SK-N-SH (cell line): ENCODE measurements around the gene HOXA5. TPM values are rescaled to one million over a fixed set of nuclear protein-coding genes. Genes with fewer than 3 reads are reported as not detected.

Experiments used
- CTCF ChIA-PET: fragments of 300-600, 350-600 bp; formaldehyde crosslinking; extraction: SDS; loops from one replicate; lab custom pipeline; 2021; lab: Yijun Ruan, JAX
- POLR2A ChIA-PET: fragments of 350-600 bp; sonication (Branson Sonifier 250); formaldehyde crosslinking; extraction: SDS; loops from one replicate; lab custom pipeline; 2020; ENCODE audit warnings: antibody characterized with exemption, inconsistent platforms; lab: Yijun Ruan, JAX
- DNase-seq: peaks from one replicate; pipeline ENCODE4 v3.0.0; 2012
- H2AFZ ChIP-seq: fragments of 200-600 bp; sonication (generic); 2 replicates; pipeline ENCODE4 v1.8.1; 2016; ENCODE audit warnings: antibody characterized with exemption, mild to moderate bottlenecking, low read depth
- H3F3A ChIP-seq: fragments of 200-600 bp; sonication (generic); replicated peaks from 2 replicates; pipeline ENCODE3; 2016; ENCODE audit warnings: antibody characterized with exemption, mild to moderate bottlenecking; ENCODE audit not compliant: insufficient read depth
- H3K27ac ChIP-seq, 2 experiments: fragments of 200-500 bp in 1 of 2; fragments of 200-600 bp in 1 of 2; sonication (Bioruptor generic) in 1 of 2; sonication (generic), shearing (Covaris generic) in 1 of 2; 2 replicates each; pipeline versions ENCODE4 v1.5.1 to v1.6.1; 2014 to 2016; ENCODE audit warnings: low read depth in 2 of 2, inconsistent platforms in 1 of 2, low read length in 1 of 2, mild to moderate bottlenecking in 1 of 2, mixed read lengths in 1 of 2
- H3K27me3 ChIP-seq: fragments of 200-600 bp; sonication (generic), shearing (Covaris generic); 2 replicates; pipeline ENCODE4 v1.6.1; 2016; ENCODE audit warnings: mixed run types; ENCODE audit not compliant: insufficient read depth
- H3K36me3 ChIP-seq, 2 experiments: fragments of 200-500 bp in 1 of 2; fragments of 200-600 bp in 1 of 2; sonication (Bioruptor generic) in 1 of 2; sonication (generic) in 1 of 2; replicated peaks in 1 of 2; 2 replicates each; pipeline versions ENCODE3 to v1.5.1; 2014 to 2016; ENCODE audit warnings: low read length in 1 of 2, mild to moderate bottlenecking in 1 of 2; ENCODE audit not compliant: insufficient read depth in 2 of 2, control insufficient read depth in 1 of 2
- H3K4me1 ChIP-seq, 2 experiments: fragments of 200-500 bp in 1 of 2; fragments of 200-600 bp in 1 of 2; sonication (Bioruptor generic) in 1 of 2; sonication (generic), shearing (Covaris generic) in 1 of 2; 2 replicates each; pipeline versions ENCODE4 v1.5.1 to v1.6.1; 2014 to 2016; ENCODE audit warnings: low read depth in 1 of 2, low read length in 1 of 2, mixed run types in 1 of 2; ENCODE audit not compliant: insufficient read depth in 2 of 2, control insufficient read depth in 1 of 2
- H3K4me2 ChIP-seq: fragments of 200-600 bp; sonication (generic), shearing (Covaris generic); 2 replicates; pipeline ENCODE4 v1.6.1; 2017; ENCODE audit warnings: mixed run types
- H3K4me3 ChIP-seq, 2 experiments: fragments of 200-500 bp in 1 of 2; fragments of 200-600 bp in 1 of 2; sonication (Bioruptor generic) in 1 of 2; sonication (generic), shearing (Covaris generic) in 1 of 2; 2 replicates each; pipeline versions ENCODE4 v1.5.1 to v1.8.1; 2014 to 2016; ENCODE audit warnings: low read depth in 2 of 2, inconsistent platforms in 1 of 2, low read length in 1 of 2, mild to moderate bottlenecking in 1 of 2, mixed read lengths in 1 of 2, moderate library complexity in 1 of 2
- H3K79me2 ChIP-seq: fragments of 200-600 bp; sonication (generic); 2 replicates; pipeline ENCODE4 v1.8.1; 2017; ENCODE audit warnings: mild to moderate bottlenecking; ENCODE audit not compliant: insufficient read depth
- H3K9ac ChIP-seq: fragments of 200-600 bp; sonication (generic); 2 replicates; pipeline ENCODE4 v1.6.1; 2017; ENCODE audit warnings: mixed run types
- H3K9me2 ChIP-seq: fragments of 200-600 bp; sonication (generic); 2 replicates; pipeline ENCODE4 v1.6.1; 2017; ENCODE audit warnings: mixed run types
- H3K9me3 ChIP-seq: fragments of 200-600 bp; sonication (generic); 2 replicates; pipeline ENCODE4 v1.6.1; 2017; ENCODE audit warnings: mixed run types, mild to moderate bottlenecking, moderate library complexity
- H4K20me1 ChIP-seq: fragments of 200-600 bp; sonication (generic); 2 replicates; pipeline ENCODE4 v1.6.1; 2017; ENCODE audit warnings: mild to moderate bottlenecking, mixed run types; ENCODE audit not compliant: insufficient read depth
- CHD2 ChIP-seq: fragments of 150-350 bp; IDR thresholded peaks from 2 replicates; pipeline ENCODE4 v1.6.1; 2018; ENCODE audit warnings: low read length; ENCODE audit not compliant: partially characterized antibody
- ELF1 ChIP-seq: IDR thresholded peaks from 2 replicates; pipeline ENCODE4 v1.4.0; 2012
- EP300 ChIP-seq, 2 experiments: IDR thresholded peaks; 2 replicates each; pipeline versions ENCODE4 v1.4.0 to v1.6.1; 2012; ENCODE audit warnings: borderline replicate concordance in 1 of 2, low read depth in 1 of 2, low read length in 1 of 2
- EZH2phosphoT487 ChIP-seq: fragments of 200-600 bp; sonication (generic); IDR thresholded peaks from 2 replicates; pipeline ENCODE4 v1.6.1; 2017; ENCODE audit warnings: low read depth, mixed run types, mild to moderate bottlenecking, antibody characterized with exemption, moderate library complexity, borderline replicate concordance
- GABPA ChIP-seq: IDR thresholded peaks from 2 replicates; pipeline ENCODE4 v1.4.0; 2012; ENCODE audit warnings: low read depth, mild to moderate bottlenecking
- MEF2A ChIP-seq: IDR thresholded peaks from 2 replicates; pipeline ENCODE4 v1.4.0; 2012; ENCODE audit warnings: low read depth, borderline replicate concordance
- MXI1 ChIP-seq: IDR thresholded peaks from 2 replicates; pipeline ENCODE4 v1.6.1; 2012; ENCODE audit warnings: mild to moderate bottlenecking, low read depth, low read length, improper control_type of control experiment
- NRF1 ChIP-seq: IDR thresholded peaks from 2 replicates; pipeline ENCODE4 v1.6.1; 2012; ENCODE audit warnings: low read depth, mild to moderate bottlenecking, low read length
- RAD21 ChIP-seq: IDR thresholded peaks from 2 replicates; pipeline ENCODE4 v1.6.1; 2012; ENCODE audit warnings: mild to moderate bottlenecking, low read length
- RFX5 ChIP-seq: IDR thresholded peaks from 2 replicates; pipeline ENCODE4 v1.6.1; 2012; ENCODE audit warnings: mild to moderate bottlenecking, improper control_type of control experiment, low read length
- RXRA ChIP-seq: IDR thresholded peaks from 2 replicates; pipeline ENCODE4 v1.4.0; 2012; ENCODE audit warnings: low read depth, mild to moderate bottlenecking, borderline replicate concordance
- SMC3 ChIP-seq: IDR thresholded peaks from 2 replicates; pipeline ENCODE4 v1.6.1; 2012; ENCODE audit warnings: low read depth, low read length, improper control_type of control experiment
- TAF1 ChIP-seq: IDR thresholded peaks from 2 replicates; pipeline ENCODE4 v1.6.1; 2012; ENCODE audit warnings: low read depth, mild to moderate bottlenecking, low read length, moderate library complexity, borderline replicate concordance
- TCF12 ChIP-seq: IDR thresholded peaks from 2 replicates; pipeline ENCODE4 v1.4.0; 2012
- TEAD4 ChIP-seq: IDR thresholded peaks from 2 replicates; pipeline ENCODE4 v1.4.0; 2012; ENCODE audit warnings: mild to moderate bottlenecking, borderline replicate concordance; ENCODE audit not compliant: insufficient read depth
- WGBS: methylation state at CpG from one replicate; pipeline ENCODE4 v1.1.6; 2017; ENCODE audit warnings: low lambda C conversion rate; 5-methylcytosine and 5-hydroxymethylcytosine counted together
- polyA plus RNA-seq, 3 experiments: library from polyadenylated mRNA; depleted of rRNA; stranded (reverse); fragments of >200 nt; gene quantifications; 2 replicates each; pipeline ENCODE4 v1.2.3, GENCODE V29; 2012
- TF ChIP-seq, protein P1 (sequence below): fragments of 150-350 bp; IDR thresholded peaks from 2 replicates; pipeline ENCODE4 v1.6.1; 2016; ENCODE audit warnings: mild to moderate bottlenecking, low read depth, low read length
- TF ChIP-seq, protein P2 (sequence below): IDR thresholded peaks from 2 replicates; pipeline ENCODE4 v1.4.0; 2012; ENCODE audit warnings: low read depth, borderline replicate concordance
- TF ChIP-seq, protein P3 (sequence below): fragments of 150-350 bp; IDR thresholded peaks from 2 replicates; pipeline ENCODE4 v1.6.1; 2017; ENCODE audit warnings: antibody characterized with exemption, low read length, low read depth, borderline replicate concordance
- TF ChIP-seq, protein P4 (sequence below): fragments of 200-600 bp; sonication (generic); IDR thresholded peaks from 2 replicates; pipeline ENCODE4 v1.6.1; 2017; ENCODE audit warnings: antibody characterized with exemption, mild to moderate bottlenecking, moderate library complexity

HOXA5 gene
- polyA plus RNA-seq, 1 of the 3 experiments (the other 2 are of a cell fraction): not detected

DNA sequence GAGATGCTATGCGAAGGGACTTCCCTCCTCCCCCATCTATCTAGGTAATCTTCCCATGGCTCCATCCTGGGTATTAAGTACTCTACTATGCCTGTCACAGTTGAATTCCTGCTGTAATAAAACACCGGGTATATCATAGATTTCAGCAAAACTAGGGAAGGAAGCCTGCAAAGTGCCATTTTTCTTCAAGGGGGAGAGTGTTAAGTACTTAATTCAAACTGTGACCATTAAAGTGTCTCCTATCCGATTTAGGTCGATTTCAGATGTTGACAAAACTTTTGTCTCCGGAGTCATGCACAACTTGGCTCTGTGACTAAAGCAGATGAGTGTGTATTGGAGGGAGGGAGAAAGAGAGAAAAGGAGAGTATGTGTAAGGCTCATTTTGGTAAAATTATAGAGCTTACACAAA, 17.5 kb downstream of the HOXA5 start:
- Histone ChIP-seq H2AFZ (no peak overlapping the region), H3K4me2 (no peak overlapping the region), H3K27ac (no peak overlapping the region), H3K4me3 (no peak overlapping the region), H3F3A (no peaks in the 10 kb centered on the region), H3K27me3 (peaks cover 91% of the 10 kb centered on the region), H4K20me1 (no peaks in the 10 kb centered on the region), H3K9me3 (no peaks in the 10 kb centered on the region), H3K9me2 (no peaks in the 10 kb centered on the region), H3K4me1 (peaks cover 0 to 1% of the 10 kb centered on the region in 2 experiments; a peak in 1 of 4 replicates), H3K79me2 (no peaks in the 10 kb centered on the region), H3K9ac (no peak overlapping the region), H3K36me3 (no peaks in the 10 kb centered on the region)
- TF ChIP-seq, protein P1, sequence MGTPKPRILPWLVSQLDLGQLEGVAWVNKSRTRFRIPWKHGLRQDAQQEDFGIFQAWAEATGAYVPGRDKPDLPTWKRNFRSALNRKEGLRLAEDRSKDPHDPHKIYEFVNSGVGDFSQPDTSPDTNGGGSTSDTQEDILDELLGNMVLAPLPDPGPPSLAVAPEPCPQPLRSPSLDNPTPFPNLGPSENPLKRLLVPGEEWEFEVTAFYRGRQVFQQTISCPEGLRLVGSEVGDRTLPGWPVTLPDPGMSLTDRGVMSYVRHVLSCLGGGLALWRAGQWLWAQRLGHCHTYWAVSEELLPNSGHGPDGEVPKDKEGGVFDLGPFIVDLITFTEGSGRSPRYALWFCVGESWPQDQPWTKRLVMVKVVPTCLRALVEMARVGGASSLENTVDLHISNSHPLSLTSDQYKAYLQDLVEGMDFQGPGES: no peak
- TF ChIP-seq, protein P2, sequence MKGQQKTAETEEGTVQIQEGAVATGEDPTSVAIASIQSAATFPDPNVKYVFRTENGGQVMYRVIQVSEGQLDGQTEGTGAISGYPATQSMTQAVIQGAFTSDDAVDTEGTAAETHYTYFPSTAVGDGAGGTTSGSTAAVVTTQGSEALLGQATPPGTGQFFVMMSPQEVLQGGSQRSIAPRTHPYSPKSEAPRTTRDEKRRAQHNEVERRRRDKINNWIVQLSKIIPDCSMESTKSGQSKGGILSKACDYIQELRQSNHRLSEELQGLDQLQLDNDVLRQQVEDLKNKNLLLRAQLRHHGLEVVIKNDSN: no peak
- TF ChIP-seq NRF1 (no peak), GABPA (no peak), EP300 (IDR thresholded peaks at IDR 0.05; ENCODE audit: borderline replicate concordance in 1 of 2, low read depth in 1 of 2, low read length in 1 of 2) (no peak), TAF1 (no peak), RFX5 (no peak), ELF1 (no peak), MXI1 (no peak), RXRA (no peak), EZH2phosphoT487 (no peak), TCF12 (no peak), RAD21 (no peak), CHD2 (no peak), SMC3 (no peak), MEF2A (no peak), TEAD4 (no peak)
- TF ChIP-seq, protein P3, sequence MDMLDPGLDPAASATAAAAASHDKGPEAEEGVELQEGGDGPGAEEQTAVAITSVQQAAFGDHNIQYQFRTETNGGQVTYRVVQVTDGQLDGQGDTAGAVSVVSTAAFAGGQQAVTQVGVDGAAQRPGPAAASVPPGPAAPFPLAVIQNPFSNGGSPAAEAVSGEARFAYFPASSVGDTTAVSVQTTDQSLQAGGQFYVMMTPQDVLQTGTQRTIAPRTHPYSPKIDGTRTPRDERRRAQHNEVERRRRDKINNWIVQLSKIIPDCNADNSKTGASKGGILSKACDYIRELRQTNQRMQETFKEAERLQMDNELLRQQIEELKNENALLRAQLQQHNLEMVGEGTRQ: no peak
- TF ChIP-seq, protein P4, sequence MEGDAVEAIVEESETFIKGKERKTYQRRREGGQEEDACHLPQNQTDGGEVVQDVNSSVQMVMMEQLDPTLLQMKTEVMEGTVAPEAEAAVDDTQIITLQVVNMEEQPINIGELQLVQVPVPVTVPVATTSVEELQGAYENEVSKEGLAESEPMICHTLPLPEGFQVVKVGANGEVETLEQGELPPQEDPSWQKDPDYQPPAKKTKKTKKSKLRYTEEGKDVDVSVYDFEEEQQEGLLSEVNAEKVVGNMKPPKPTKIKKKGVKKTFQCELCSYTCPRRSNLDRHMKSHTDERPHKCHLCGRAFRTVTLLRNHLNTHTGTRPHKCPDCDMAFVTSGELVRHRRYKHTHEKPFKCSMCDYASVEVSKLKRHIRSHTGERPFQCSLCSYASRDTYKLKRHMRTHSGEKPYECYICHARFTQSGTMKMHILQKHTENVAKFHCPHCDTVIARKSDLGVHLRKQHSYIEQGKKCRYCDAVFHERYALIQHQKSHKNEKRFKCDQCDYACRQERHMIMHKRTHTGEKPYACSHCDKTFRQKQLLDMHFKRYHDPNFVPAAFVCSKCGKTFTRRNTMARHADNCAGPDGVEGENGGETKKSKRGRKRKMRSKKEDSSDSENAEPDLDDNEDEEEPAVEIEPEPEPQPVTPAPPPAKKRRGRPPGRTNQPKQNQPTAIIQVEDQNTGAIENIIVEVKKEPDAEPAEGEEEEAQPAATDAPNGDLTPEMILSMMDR: no peak
- ChIA-PET POLR2A (interaction anchor here (0.7 kb wide), 1 partner anchor 406 kb away, joined by 3 read pairs; no protein-coding TSS in a partner anchor), CTCF (interaction anchor here (0.7 to 3.4 kb wide), 2 partner anchors 36 to 334 kb away, joined by 3 to 18 read pairs; no protein-coding TSS in a partner anchor)
- no peak for DNase-seq
- WGBS: 9% methylated on average over 5 of the region's 5 CpGs
